ENCODE measurements around the gene ST6GAL2. TPM values are rescaled to one million over a fixed set of nuclear protein-coding genes. Genes with fewer than 3 reads are reported as not detected.

ST6GAL2 gene
- total and polyA plus RNA-seq, 9 of the 15 experiments (the other 6 are each of a cell fraction or from before 2014, with no cell fraction given), result not detected

GRCh38 chr2:106853631-106854030 is 32.3 kb downstream of the ST6GAL2 start:
- no peak overlapping the region for H3K4me3 ChIP-seq
- no peaks in the 10 kb centered on the region for H4K20me1 ChIP-seq (replicated peaks; ENCODE audit: control insufficient read depth, insufficient read depth, low read length)
- no peak for DNase-seq (ENCODE audit: extremely low read depth in 1 of 4, low spot score in 3 of 4)
- no peaks in the 10 kb centered on the region for H3K4me1 ChIP-seq (replicated peaks in 1 of 2; ENCODE audit: control insufficient read depth in 2 of 2, insufficient read depth in 2 of 2, low read length in 2 of 2)
- no peak overlapping the region for H3K9ac ChIP-seq (ENCODE audit: insufficient read depth in 1 of 2, low read depth in 2 of 2, low read length in 2 of 2)
- in situ Hi-C loops (cut with MboI), result no loop called here
- H3K27ac ChIP-seq (ENCODE audit: extremely low read depth, low read depth, low read length), result no peak overlapping the region
- no TSS peak for BruUV-seq (replicated peaks)
- H3K36me3 ChIP-seq (ENCODE audit: control insufficient read depth, insufficient read depth, low read length), result no peaks in the 10 kb centered on the region
- H3K79me2 ChIP-seq (ENCODE audit: control insufficient read depth, insufficient read depth, low read length), result no peaks in the 10 kb centered on the region
- H3K9me1 ChIP-seq (ENCODE audit: control insufficient read depth, insufficient read depth, low read length), result no peaks in the 10 kb centered on the region
- ChIA-PET POLR2A (no interaction called here), CTCF (ENCODE audit: low intra/inter-chr PET ratio) (no interaction called here)
- 3% methylated on average over 2 of the region's 2 CpGs for WGBS (ENCODE audit: insufficient coverage, low coverage, missing lambda C conversion rate)
- H2AFZ ChIP-seq (ENCODE audit: low read depth, low read length), result no peak overlapping the region
- no peaks in the 10 kb centered on the region for H3K9me3 ChIP-seq (replicated peaks; ENCODE audit: control insufficient read depth, insufficient read depth, low read depth, low read length)
- H3K4me2 ChIP-seq (ENCODE audit: insufficient read depth, low read length), result no peak overlapping the region
- intact Hi-C loops (cut with micrococcal nuclease), result no loop called here
- TF ChIP-seq ZNF57 (CRISPR knock-in tag; IDR thresholded peaks at IDR 0.05) (no peak), SAFB2 (IDR thresholded peaks at IDR 0.05; ENCODE audit: borderline replicate concordance, low read depth, low read length, severe bottlenecking) (no peak), ZFP36 (IDR thresholded peaks at IDR 0.05; ENCODE audit: low read depth, low read length, partially characterized antibody) (no peak)
- no peak for FAIRE-seq
- H3K27me3 ChIP-seq (ENCODE audit: control insufficient read depth in 2 of 2, insufficient read depth in 2 of 2, low read length in 2 of 2), result no peaks in the 10 kb centered on the region
- no peak for ATAC-seq

DNA sequence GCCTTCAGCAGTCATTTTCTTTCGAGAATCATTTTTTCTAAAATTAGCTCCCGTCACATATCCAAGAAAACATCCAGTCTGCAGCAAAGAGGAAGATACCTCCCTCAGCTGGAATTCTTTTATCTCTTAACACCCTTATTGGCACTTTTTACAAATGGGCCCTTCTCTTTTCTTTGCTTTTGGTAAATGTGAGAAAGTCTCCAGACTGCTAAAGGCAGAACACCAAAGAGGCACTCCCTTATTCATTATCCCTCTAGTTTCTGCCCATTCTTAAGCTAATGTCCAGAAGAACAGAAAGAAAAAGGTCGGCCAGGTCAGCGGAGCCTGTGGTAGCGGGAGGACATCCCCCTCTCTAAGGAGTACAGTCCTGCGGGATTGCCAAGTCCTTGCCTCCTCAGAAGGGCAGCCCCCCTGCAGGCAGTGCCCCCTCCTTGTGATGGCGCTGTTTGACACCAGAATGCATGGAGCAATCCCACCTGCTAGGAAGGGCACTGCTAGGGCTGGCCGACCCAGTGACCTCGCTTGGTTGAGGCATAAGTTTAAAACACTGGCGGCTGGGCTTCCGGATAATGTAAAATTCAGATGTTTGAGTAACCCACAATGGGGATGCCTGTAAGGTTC is 34.0 kb downstream of the ST6GAL2 start:
- Histone ChIP-seq H3K9me3 (replicated peaks; ENCODE audit: control insufficient read depth, insufficient read depth, low read depth, low read length) (no peaks in the 10 kb centered on the region), H2AFZ (ENCODE audit: low read depth, low read length) (no peak overlapping the region), H3K4me1 (replicated peaks in 1 of 2; ENCODE audit: control insufficient read depth in 2 of 2, insufficient read depth in 2 of 2, low read length in 2 of 2) (no peaks in the 10 kb centered on the region), H3K36me3 (ENCODE audit: control insufficient read depth, insufficient read depth, low read length) (no peaks in the 10 kb centered on the region), H3K9ac (ENCODE audit: insufficient read depth in 1 of 2, low read depth in 2 of 2, low read length in 2 of 2) (no peak overlapping the region), H3K4me3 (no peak overlapping the region), H3K27me3 (ENCODE audit: control insufficient read depth in 2 of 2, insufficient read depth in 2 of 2, low read length in 2 of 2) (no peaks in the 10 kb centered on the region), H3K4me2 (ENCODE audit: insufficient read depth, low read length) (no peak overlapping the region), H3K79me2 (ENCODE audit: control insufficient read depth, insufficient read depth, low read length) (no peaks in the 10 kb centered on the region), H3K9me1 (ENCODE audit: control insufficient read depth, insufficient read depth, low read length) (no peaks in the 10 kb centered on the region), H3K27ac (ENCODE audit: extremely low read depth, low read depth, low read length) (no peak overlapping the region), H4K20me1 (replicated peaks; ENCODE audit: control insufficient read depth, insufficient read depth, low read length) (no peaks in the 10 kb centered on the region)
- intact Hi-C loops (cut with micrococcal nuclease), result no loop called here
- ATAC-seq, result no peak
- DNase-seq (ENCODE audit: extremely low read depth in 1 of 4, low spot score in 3 of 4), result no peak
- ChIA-PET POLR2A (no interaction called here), CTCF (ENCODE audit: low intra/inter-chr PET ratio) (no interaction called here)
- 0% methylated on average over 11 of the region's 11 CpGs for WGBS (ENCODE audit: insufficient coverage, low coverage, missing lambda C conversion rate)
- no TSS peak for BruUV-seq (replicated peaks)
- in situ Hi-C loops (cut with MboI), result no loop called here
- FAIRE-seq, result no peak
- TF ChIP-seq, protein P1, sequence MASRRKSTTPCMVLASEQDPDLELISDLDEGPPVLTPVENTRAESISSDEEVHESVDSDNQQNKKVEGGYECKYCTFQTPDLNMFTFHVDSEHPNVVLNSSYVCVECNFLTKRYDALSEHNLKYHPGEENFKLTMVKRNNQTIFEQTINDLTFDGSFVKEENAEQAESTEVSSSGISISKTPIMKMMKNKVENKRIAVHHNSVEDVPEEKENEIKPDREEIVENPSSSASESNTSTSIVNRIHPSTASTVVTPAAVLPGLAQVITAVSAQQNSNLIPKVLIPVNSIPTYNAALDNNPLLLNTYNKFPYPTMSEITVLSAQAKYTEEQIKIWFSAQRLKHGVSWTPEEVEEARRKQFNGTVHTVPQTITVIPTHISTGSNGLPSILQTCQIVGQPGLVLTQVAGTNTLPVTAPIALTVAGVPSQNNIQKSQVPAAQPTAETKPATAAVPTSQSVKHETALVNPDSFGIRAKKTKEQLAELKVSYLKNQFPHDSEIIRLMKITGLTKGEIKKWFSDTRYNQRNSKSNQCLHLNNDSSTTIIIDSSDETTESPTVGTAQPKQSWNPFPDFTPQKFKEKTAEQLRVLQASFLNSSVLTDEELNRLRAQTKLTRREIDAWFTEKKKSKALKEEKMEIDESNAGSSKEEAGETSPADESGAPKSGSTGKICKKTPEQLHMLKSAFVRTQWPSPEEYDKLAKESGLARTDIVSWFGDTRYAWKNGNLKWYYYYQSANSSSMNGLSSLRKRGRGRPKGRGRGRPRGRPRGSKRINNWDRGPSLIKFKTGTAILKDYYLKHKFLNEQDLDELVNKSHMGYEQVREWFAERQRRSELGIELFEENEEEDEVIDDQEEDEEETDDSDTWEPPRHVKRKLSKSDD (conservative IDR thresholded peaks at IDR 0.05; ENCODE audit: low read length), result no peak
- TF ChIP-seq SMAD1 (IDR thresholded peaks at IDR 0.05; ENCODE audit: low read depth, low read length, partially characterized antibody) (no peak), CSDE1 (IDR thresholded peaks at IDR 0.05) (no peak), RBM22 (IDR thresholded peaks at IDR 0.05; ENCODE audit: low read depth, low read length, poor library complexity, severe bottlenecking) (no peak), NFE2 (IDR thresholded peaks at IDR 0.05; ENCODE audit: low read depth) (no peak), HNRNPH1 (optimal IDR thresholded peaks at IDR 0.05; ENCODE audit: low read depth, low read length) (no peak)
- TF ChIP-seq, protein P2, sequence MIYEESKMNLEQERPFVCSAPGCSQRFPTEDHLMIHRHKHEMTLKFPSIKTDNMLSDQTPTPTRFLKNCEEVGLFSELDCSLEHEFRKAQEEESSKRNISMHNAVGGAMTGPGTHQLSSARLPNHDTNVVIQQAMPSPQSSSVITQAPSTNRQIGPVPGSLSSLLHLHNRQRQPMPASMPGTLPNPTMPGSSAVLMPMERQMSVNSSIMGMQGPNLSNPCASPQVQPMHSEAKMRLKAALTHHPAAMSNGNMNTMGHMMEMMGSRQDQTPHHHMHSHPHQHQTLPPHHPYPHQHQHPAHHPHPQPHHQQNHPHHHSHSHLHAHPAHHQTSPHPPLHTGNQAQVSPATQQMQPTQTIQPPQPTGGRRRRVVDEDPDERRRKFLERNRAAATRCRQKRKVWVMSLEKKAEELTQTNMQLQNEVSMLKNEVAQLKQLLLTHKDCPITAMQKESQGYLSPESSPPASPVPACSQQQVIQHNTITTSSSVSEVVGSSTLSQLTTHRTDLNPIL (CRISPR knock-in tag; IDR thresholded peaks at IDR 0.05), result no peak
- TF ChIP-seq, protein P3, sequence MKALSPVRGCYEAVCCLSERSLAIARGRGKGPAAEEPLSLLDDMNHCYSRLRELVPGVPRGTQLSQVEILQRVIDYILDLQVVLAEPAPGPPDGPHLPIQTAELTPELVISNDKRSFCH (CRISPR knock-in tag; IDR thresholded peaks at IDR 0.05), result no peak
- TF ChIP-seq, protein P3 (tag; IDR thresholded peaks at IDR 0.05), result no peak
